PC-3 (cell line): ENCODE results near the gene ENPP1. TPM values are rescaled to one million over a fixed set of nuclear protein-coding genes. Genes with fewer than 3 reads are reported as not detected.

ENCODE experiments used
- ATAC-seq: fragments of 200-7000 bp; cut with Tn5 transposase; 2 replicates; pipeline ENCODE4 v1.9.1; 2020; ENCODE audit warnings: mild to moderate bottlenecking, moderate library complexity
- BruUV-seq: library from RNA; stranded (reverse); fragments of 400-500 nt; replicated peaks from 2 replicates; lab custom pipeline; 2021; lab: Mats Ljungman, UMichigan
- CTCF ChIA-PET: fragments of 300-600 bp; sonication (Branson Sonifier 250); formaldehyde crosslinking; loops from one replicate; lab custom pipeline; 2022; ENCODE audit warnings: antibody characterized with exemption; lab: Charles Lee
- POLR2A ChIA-PET: fragments of 300-600 bp; sonication (Branson Sonifier 250); formaldehyde crosslinking; loops from one replicate; lab custom pipeline; 2022; ENCODE audit warnings: antibody characterized with exemption; ENCODE audit not compliant: unreplicated experiment; lab: Charles Lee
- DNase-seq: peaks from one replicate; pipeline ENCODE4 v3.0.0-alpha.2; 2015
- H2AFZ ChIP-seq: fragments of 300-600 bp; sonication (generic); 2 replicates; pipeline ENCODE4 v1.6.0; 2016; ENCODE audit warnings: antibody characterized with exemption, low read length
- H3F3A ChIP-seq: fragments of 300-600 bp; sonication (generic); one replicate; pipeline ENCODE4 v1.6.0; 2017; ENCODE audit warnings: antibody characterized with exemption, low read length, control low read depth, mild to moderate bottlenecking; ENCODE audit not compliant: unreplicated experiment
- H3K27ac ChIP-seq: fragments of 300-600 bp; sonication (generic); 2 replicates; pipeline ENCODE4 v1.5.1; 2016; ENCODE audit warnings: mild to moderate bottlenecking, low read length
- H3K27me3 ChIP-seq: fragments of 300-600 bp; sonication (generic); 2 replicates; pipeline ENCODE4 v1.6.1; 2016; ENCODE audit warnings: low read length, mixed read lengths
- H3K36me3 ChIP-seq: fragments of 300-600 bp; sonication (generic); 2 replicates; pipeline ENCODE4 v1.6.1; 2016; ENCODE audit warnings: low read depth, mixed run types, low read length, mixed read lengths
- H3K4me1 ChIP-seq: fragments of 300-600 bp; sonication (generic); 2 replicates; pipeline ENCODE4 v1.5.1; 2016; ENCODE audit warnings: low read length; ENCODE audit not compliant: insufficient read depth
- H3K4me2 ChIP-seq: fragments of 300-600 bp; sonication (generic); 2 replicates; pipeline ENCODE4 v1.6.0; 2016; ENCODE audit warnings: low read length
- H3K4me3 ChIP-seq: fragments of 300-600 bp; sonication (generic); 2 replicates; pipeline ENCODE4 v1.5.1; 2016; ENCODE audit warnings: mild to moderate bottlenecking, low read length, mixed read lengths
- H3K79me2 ChIP-seq: fragments of 300-600 bp; sonication (generic); 2 replicates; pipeline ENCODE4 v1.6.1; 2017; ENCODE audit warnings: low read length, mixed read lengths
- H3K9ac ChIP-seq: fragments of 300-600 bp; sonication (generic); 2 replicates; pipeline ENCODE4 v1.6.0; 2016; ENCODE audit warnings: mild to moderate bottlenecking, low read length
- H3K9me2 ChIP-seq: fragments of 300-600 bp; sonication (generic); replicated peaks from 2 replicates; pipeline ENCODE4 v1.6.1; 2016; ENCODE audit warnings: mixed run types, low read length, mixed read lengths
- H3K9me3 ChIP-seq: fragments of 300-600 bp; sonication (generic); 2 replicates; pipeline ENCODE4 v1.6.1; 2016; ENCODE audit warnings: low read length, mixed read lengths
- H4K20me1 ChIP-seq: fragments of 300-600 bp; sonication (generic); 2 replicates; pipeline ENCODE4 v1.6.1; 2016; ENCODE audit warnings: low read length, mixed read lengths
- CTCF ChIP-seq: fragments of 300-600 bp; sonication (generic); conservative IDR thresholded peaks from 2 replicates; pipeline ENCODE4 v1.5.1; 2017; ENCODE audit warnings: antibody characterized with exemption, low read depth, mild to moderate bottlenecking, low read length
- EZH2 ChIP-seq: fragments of 300-600 bp; sonication (generic); IDR thresholded peaks from one replicate; pipeline ENCODE4 v1.6.1; 2017; ENCODE audit warnings: antibody characterized with exemption, mild to moderate bottlenecking, low read length; ENCODE audit not compliant: unreplicated experiment
- EZH2phosphoT487 ChIP-seq: fragments of 300-600 bp; sonication (generic); IDR thresholded peaks from 2 replicates; pipeline ENCODE4 v1.6.1; 2018; ENCODE audit warnings: mild to moderate bottlenecking, antibody characterized with exemption, low read length, borderline replicate concordance
- intact Hi-C: fragments of 100-400 bp; cut with micrococcal nuclease; formaldehyde crosslinking; loops from 2 replicates; pipeline ENCODE4 v1.9.0; 2023
- total RNA-seq: library from RNA; depleted of rRNA; stranded (reverse); fragments of >200 nt; gene quantifications from 2 replicates; pipeline ENCODE4 v1.2.3, GENCODE V29; 2014

ENPP1 gene
- total RNA-seq, 1 experiment from 2014 or later, result 5.1 TPM

DNA sequence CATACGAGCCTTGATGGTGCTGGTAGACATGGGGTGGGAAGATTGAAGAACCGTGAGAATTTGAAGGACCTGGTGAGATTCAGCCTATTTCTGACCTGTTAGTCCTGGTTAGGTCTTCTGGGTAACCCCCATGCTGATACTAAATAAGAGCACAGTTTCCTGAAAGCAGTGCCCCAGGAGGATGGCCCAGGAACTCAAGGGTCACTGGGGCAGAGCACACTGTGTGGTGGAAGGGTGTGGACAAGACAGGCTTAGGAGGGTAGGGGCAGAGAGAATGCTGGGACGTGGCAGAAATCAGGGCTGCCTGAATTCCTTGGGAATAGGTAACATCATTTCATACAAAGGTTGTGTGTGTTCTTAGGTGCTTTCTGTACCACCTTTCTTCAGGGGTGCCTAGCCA, 31.9 kb upstream of the ENPP1 start:
- no TSS peak for BruUV-seq
- CTCF ChIA-PET, result no interaction called here
- DNase-seq (no peak), ATAC-seq (no peak)
- Histone ChIP-seq H4K20me1 (no peaks in the 10 kb centered on the region), H3K79me2 (no peaks in the 10 kb centered on the region), H3K9ac (no peak overlapping the region), H3K4me2 (no peak overlapping the region), H2AFZ (no peak overlapping the region), H3K27me3 (no peaks in the 10 kb centered on the region), H3K27ac (no peak overlapping the region), H3K9me3 (no peaks in the 10 kb centered on the region), H3F3A (no peaks in the 10 kb centered on the region), H3K9me2 (no peaks in the 10 kb centered on the region), H3K4me3 (no peak overlapping the region), H3K36me3 (no peaks in the 10 kb centered on the region), H3K4me1 (no peaks in the 10 kb centered on the region)
- TF ChIP-seq CTCF (no peak), EZH2 (no peak), EZH2phosphoT487 (no peak)
- intact Hi-C loops, result no loop called here
- POLR2A ChIA-PET, result no interaction called here

DNA sequence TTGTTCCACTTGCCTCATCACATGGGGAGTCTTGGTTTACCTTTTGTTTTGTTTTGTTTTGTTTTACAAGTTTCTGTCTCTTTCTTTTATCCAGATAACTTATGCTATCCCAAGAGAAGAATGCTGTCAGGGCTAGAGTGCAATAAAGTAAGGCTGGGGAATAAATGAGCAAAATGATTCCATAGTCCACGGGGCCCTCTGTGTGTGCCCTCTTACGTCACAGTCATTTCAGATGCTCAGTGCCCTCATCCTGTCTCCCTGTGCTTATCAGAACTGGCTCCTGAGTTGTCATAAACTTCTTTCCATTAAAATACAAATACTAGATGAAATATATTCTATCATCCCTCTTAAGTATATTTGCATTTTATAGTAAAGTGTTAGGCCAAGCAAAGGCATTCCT, 30.8 kb upstream of the ENPP1 start:
- Histone ChIP-seq H3K9ac (no peak overlapping the region), H3K79me2 (no peaks in the 10 kb centered on the region), H3K27me3 (no peaks in the 10 kb centered on the region), H4K20me1 (no peaks in the 10 kb centered on the region), H3F3A (no peaks in the 10 kb centered on the region), H3K27ac (no peak overlapping the region), H3K4me1 (no peaks in the 10 kb centered on the region), H3K4me2 (no peak overlapping the region), H3K9me3 (no peaks in the 10 kb centered on the region), H2AFZ (no peak overlapping the region), H3K4me3 (no peak overlapping the region), H3K9me2 (no peaks in the 10 kb centered on the region), H3K36me3 (no peaks in the 10 kb centered on the region)
- ATAC-seq, result no peak
- TF ChIP-seq EZH2, result no peak
- TF ChIP-seq CTCF, result no peak
- no peak for TF ChIP-seq EZH2phosphoT487
- no TSS peak for BruUV-seq
- POLR2A ChIA-PET, result no interaction called here
- intact Hi-C loops, result no loop called here
- CTCF ChIA-PET, result no interaction called here
- no peak for DNase-seq

GRCh38 chr6:131778169-131778568, 29.7 kb upstream of the ENPP1 start:
- Histone ChIP-seq H3K79me2 (no peaks in the 10 kb centered on the region), H2AFZ (no peak overlapping the region), H4K20me1 (no peaks in the 10 kb centered on the region), H3K4me3 (no peak overlapping the region), H3K4me1 (no peaks in the 10 kb centered on the region), H3K27ac (no peak overlapping the region), H3F3A (no peaks in the 10 kb centered on the region), H3K9me3 (no peaks in the 10 kb centered on the region), H3K27me3 (no peaks in the 10 kb centered on the region), H3K9ac (no peak overlapping the region), H3K4me2 (no peak overlapping the region), H3K36me3 (no peaks in the 10 kb centered on the region), H3K9me2 (no peaks in the 10 kb centered on the region)
- ChIA-PET CTCF (no interaction called here), POLR2A (no interaction called here)
- DNase-seq (no peak), ATAC-seq (no peak)
- TF ChIP-seq EZH2phosphoT487, result no peak
- TF ChIP-seq EZH2, result no peak
- TF ChIP-seq CTCF, result no peak
- intact Hi-C loops, result no loop called here
- no TSS peak for BruUV-seq
